A673 (cell line): ENCODE measurements around the gene RNASEL. TPM values are rescaled to one million over a fixed set of nuclear protein-coding genes. Genes with fewer than 3 reads are reported as not detected.

Source experiments
- BruUV-seq: library from RNA; stranded (reverse); fragments of 400-500 nt; replicated peaks from 2 replicates; lab custom pipeline; 2021; lab: Mats Ljungman, UMichigan
- CTCF ChIA-PET: fragments of 300-600 bp; sonication (Branson Sonifier 250); formaldehyde crosslinking; loops from one replicate; lab custom pipeline; 2022; ENCODE audit warnings: antibody characterized with exemption; lab: Charles Lee
- POLR2A ChIA-PET: fragments of 300-600 bp; sonication (Branson Sonifier 250); formaldehyde crosslinking; loops from one replicate; lab custom pipeline; 2022; ENCODE audit warnings: antibody characterized with exemption; ENCODE audit not compliant: low non-redundant PET; lab: Charles Lee
- DNase-seq: peaks from one replicate; pipeline ENCODE4 v3.0.0-alpha.2; 2015; ENCODE audit warnings: low spot score
- H3K27ac ChIP-seq: fragments of 200-600 bp; sonication (generic); 2 replicates; pipeline ENCODE4 v1.5.1; 2016; ENCODE audit warnings: mixed run types, low read depth, mild to moderate bottlenecking, mixed read lengths, antibody characterized with exemption, low read length; ENCODE audit not compliant: poor library complexity, severe bottlenecking
- H3K27me3 ChIP-seq: fragments of 200-600 bp; sonication (generic); replicated peaks from 2 replicates; pipeline ENCODE4 v1.6.1; 2017; ENCODE audit warnings: mixed run types, low read depth, mild to moderate bottlenecking, mixed read lengths, antibody characterized with exemption, low read length; ENCODE audit not compliant: insufficient read depth, poor library complexity
- H3K36me3 ChIP-seq: fragments of 200-600 bp; sonication (generic); 2 replicates; pipeline ENCODE4 v1.6.1; 2016; ENCODE audit warnings: mixed run types, mild to moderate bottlenecking, mixed read lengths, antibody characterized with exemption, low read length; ENCODE audit not compliant: insufficient read depth, poor library complexity, severe bottlenecking
- H3K4me1 ChIP-seq: fragments of 200-600 bp; sonication (generic); 2 replicates; pipeline ENCODE4 v1.6.1; 2017; ENCODE audit warnings: mixed run types, mild to moderate bottlenecking, mixed read lengths, antibody characterized with exemption, low read length; ENCODE audit not compliant: insufficient read depth, poor library complexity, severe bottlenecking
- H3K4me3 ChIP-seq: fragments of 200-600 bp; sonication (generic); 2 replicates; pipeline ENCODE4 v1.5.1; 2016; ENCODE audit warnings: low read depth, mixed run types, mild to moderate bottlenecking, mixed read lengths, low read length; ENCODE audit not compliant: poor library complexity, severe bottlenecking
- H3K9me3 ChIP-seq: fragments of 200-600 bp; sonication (generic); 2 replicates; pipeline ENCODE4 v1.6.1; 2016; ENCODE audit warnings: mixed run types, low read depth, mild to moderate bottlenecking, mixed read lengths, antibody characterized with exemption, low read length; ENCODE audit not compliant: poor library complexity, severe bottlenecking
- CTCF ChIP-seq: fragments of 300-800, 200-600 bp; sonication (generic); conservative IDR thresholded peaks from 2 replicates; pipeline ENCODE4 v1.5.1; 2017; ENCODE audit warnings: low read depth, mild to moderate bottlenecking, antibody characterized with exemption, low read length, moderate library complexity, mixed read lengths
- EZH2 ChIP-seq: fragments of 200-600 bp; sonication (generic); IDR thresholded peaks from 2 replicates; pipeline ENCODE4 v1.6.1; 2017; ENCODE audit warnings: borderline replicate concordance, low read depth, mild to moderate bottlenecking, mixed read lengths, antibody characterized with exemption, low read length; ENCODE audit not compliant: poor library complexity, severe bottlenecking
- intact Hi-C: fragments of 100-400 bp; cut with micrococcal nuclease; formaldehyde crosslinking; loops from one replicate; pipeline ENCODE4 v1.10.0; 2022; ENCODE audit not compliant: unreplicated experiment
- total RNA-seq: library from RNA; stranded (reverse); gene quantifications from 2 replicates; pipeline ENCODE4 v1.2.3, GENCODE V29; 2021

The RNASEL gene
- total RNA-seq, 1 experiment from 2014 or later: 3.2 TPM

DNA sequence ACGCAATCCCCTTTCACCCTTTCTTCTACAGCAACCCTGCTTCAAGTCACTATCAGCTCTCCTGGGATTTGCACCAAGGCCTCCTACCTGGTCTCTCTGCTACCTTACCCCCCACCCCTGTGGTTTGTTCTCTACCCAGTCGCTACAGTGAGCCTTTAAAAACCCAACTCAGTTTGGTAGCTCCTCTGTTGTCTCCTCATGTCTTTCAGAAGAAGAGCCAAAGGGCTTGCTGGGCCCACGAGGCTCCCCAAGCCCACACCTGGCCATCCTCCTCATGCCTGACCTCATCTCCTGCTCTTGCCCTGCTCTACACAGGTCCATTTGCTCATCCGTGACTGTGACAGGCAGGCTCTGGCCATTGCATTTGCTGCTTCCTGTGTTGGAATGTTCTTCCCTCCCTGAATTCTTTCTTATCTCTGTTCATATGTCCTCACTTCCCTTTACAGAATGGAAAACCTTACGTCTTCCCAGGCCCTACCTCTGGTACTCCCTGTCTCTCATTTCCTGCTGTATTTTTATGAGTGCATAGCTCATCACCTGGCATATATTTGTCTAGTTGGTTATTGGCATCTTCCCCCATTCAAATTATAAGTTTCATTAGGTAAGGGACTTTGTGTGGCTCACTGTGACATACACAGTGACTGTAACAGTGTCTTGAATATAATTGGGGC lies 11.8 kb upstream of the RNASEL start:
- no peak for TF ChIP-seq CTCF
- no peak for TF ChIP-seq EZH2

GRCh38 chr1:182600036-182600713 lies 11.1 kb upstream of the RNASEL start:
- TF ChIP-seq CTCF (no peak), EZH2 (no peak)
- Histone ChIP-seq H3K36me3 (peaks cover 43% of the 10 kb centered on the region), H3K27ac (peak overlapping the region; percentile 1), H3K9me3 (no peaks in the 10 kb centered on the region), H3K27me3 (no peaks in the 10 kb centered on the region), H3K4me3 (no peak overlapping the region), H3K4me1 (peaks cover 29% of the 10 kb centered on the region)
- ChIA-PET POLR2A (no interaction called here), CTCF (interaction anchor here (1.2 to 3.1 kb wide), 2 partner anchors 182 to 185 kb away, joined by 3 to 40 read pairs; no protein-coding TSS in a partner anchor)
- BruUV-seq: no TSS peak
- no peak for DNase-seq
- intact Hi-C loops: loop anchor here (5.0 kb wide), 1 partner anchor 72 kb away; no protein-coding TSS in a partner anchor

More for the DNA sequence above, 11.8 kb upstream of the RNASEL start:
- no peaks in the 10 kb centered on the region for H3K27me3 ChIP-seq
- peaks cover 43% of the 10 kb centered on the region for H3K36me3 ChIP-seq
- H3K9me3 ChIP-seq: no peaks in the 10 kb centered on the region
- BruUV-seq: no TSS peak
- no peak for DNase-seq
- CTCF ChIA-PET: interaction anchor here (1.3 to 3.1 kb wide), 3 partner anchors 181 to 186 kb away, joined by 14 to 40 read pairs (median 19); no protein-coding TSS in a partner anchor
- intact Hi-C loops: loop anchor here (1.0 to 5.0 kb wide), 2 partner anchors 71 to 181 kb away; no protein-coding TSS in a partner anchor
- peak overlapping the region; percentile 65 for H3K4me3 ChIP-seq
- peak overlapping the region; percentile 1 for H3K27ac ChIP-seq
- H3K4me1 ChIP-seq: peaks cover 29% of the 10 kb centered on the region
- POLR2A ChIA-PET: interaction anchor here (0.6 kb wide), 1 partner anchor 16 kb away, joined by 7 read pairs; no protein-coding TSS in a partner anchor

GRCh38 chr1:182599339-182599738 lies 10.3 kb upstream of the RNASEL start:
- Histone ChIP-seq H3K36me3 (peaks cover 43% of the 10 kb centered on the region), H3K27ac (no peak overlapping the region), H3K4me3 (no peak overlapping the region), H3K4me1 (peaks cover 26% of the 10 kb centered on the region), H3K9me3 (no peaks in the 10 kb centered on the region), H3K27me3 (no peaks in the 10 kb centered on the region)
- peak; percentile 49 for TF ChIP-seq CTCF
- no peak for TF ChIP-seq EZH2
- no TSS peak for BruUV-seq
- ChIA-PET POLR2A (no interaction called here), CTCF (interaction anchor here (1.2 to 3.1 kb wide), 3 partner anchors 183 to 187 kb away, joined by 3 to 40 read pairs (median 4); no protein-coding TSS in a partner anchor)
- DNase-seq: no peak
- intact Hi-C loops: loop anchor here (5.0 kb wide), 1 partner anchor 152 kb away; no protein-coding TSS in a partner anchor
